G401 (cell line): Measurements from ENCODE around the gene MRPL33. TPM values are rescaled to one million over a fixed set of nuclear protein-coding genes. Genes with fewer than 3 reads are reported as not detected.
A peak's percentile ranks its signal among the peaks of the same experiment; 100 is the strongest.

ENCODE experiments used
- DNase-seq: peaks from one replicate; pipeline ENCODE4 v3.0.0-alpha.2; 2015; ENCODE audit warnings: low spot score
- in situ Hi-C: cut with HindIII; loops from 2 replicates; pipeline ENCODE4 v1.10.0; 2016; ENCODE audit warnings: low sequenced_read_pairs, mixed read lengths
- total RNA-seq: library from RNA; depleted of rRNA; stranded (reverse); fragments of >200 nt; shearing (Covaris generic); gene quantifications from 2 replicates; pipeline ENCODE4 v1.2.3, GENCODE V29; 2014

The MRPL33 gene
- total RNA-seq, 1 experiment from 2014 or later: 139 TPM

DNA sequence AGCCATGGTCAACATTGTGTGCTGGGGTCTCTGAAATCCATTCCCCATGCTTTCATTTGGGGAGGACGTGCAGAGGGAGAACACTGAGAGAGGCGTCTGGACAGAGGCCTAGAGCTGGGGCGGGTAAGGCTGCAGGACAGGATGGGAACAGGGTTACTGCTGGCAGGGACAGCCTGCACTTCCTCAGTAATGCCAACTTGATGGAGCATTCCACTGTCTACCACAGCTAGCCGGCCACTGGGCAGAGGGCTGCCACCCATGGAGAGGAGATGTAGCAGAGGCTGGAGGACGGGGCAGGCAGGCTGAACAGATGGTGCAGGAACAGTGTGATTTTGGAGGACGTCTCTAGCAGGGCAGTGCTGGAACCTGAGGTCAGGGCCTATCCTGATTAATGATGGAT lies 29.3 kb downstream of the MRPL33 start:
- in situ Hi-C loops: no loop called here
- peak; percentile 94 for DNase-seq

- DNase-seq: no peak
- in situ Hi-C loops: no loop called here
Measured at GRCh38 chr2:27802547-27802946, 31.0 kb downstream of the MRPL33 start.

- DNase-seq: no peak
- in situ Hi-C loops: no loop called here
Measured at GRCh38 chr2:27803046-27803445, 31.5 kb downstream of the MRPL33 start.

GRCh38 chr2:27804146-27804545 lies 32.6 kb downstream of the MRPL33 start:
- in situ Hi-C loops: no loop called here
- no peak for DNase-seq

DNA sequence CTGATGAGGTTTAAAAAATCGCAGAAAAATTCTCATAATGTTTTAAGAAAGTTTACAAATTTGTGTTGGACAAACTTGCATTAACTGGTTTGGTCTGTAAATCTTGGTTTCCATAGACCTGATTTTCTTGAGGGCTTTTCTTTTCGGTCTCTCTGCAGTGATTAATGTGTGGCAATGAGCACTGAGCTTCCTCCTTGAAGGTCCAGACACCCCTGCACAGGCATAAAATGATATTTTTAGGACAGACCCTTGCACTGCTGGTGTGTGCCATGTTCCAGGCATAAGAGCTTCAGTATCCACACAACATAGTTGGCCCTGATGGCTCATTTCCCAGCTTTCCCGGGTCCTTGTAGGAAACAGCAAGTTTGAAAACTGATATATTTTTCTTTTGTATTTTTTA lies 33.7 kb downstream of the MRPL33 start:
- in situ Hi-C loops: no loop called here
- no peak for DNase-seq

- in situ Hi-C loops: no loop called here
- no peak for DNase-seq
Measured at GRCh38 chr2:27806311-27807059, 35.0 kb downstream of the MRPL33 start.

- peak; percentile 17 for DNase-seq
- in situ Hi-C loops: no loop called here
Measured at GRCh38 chr2:27807476-27807875, 36.0 kb downstream of the MRPL33 start.

DNA sequence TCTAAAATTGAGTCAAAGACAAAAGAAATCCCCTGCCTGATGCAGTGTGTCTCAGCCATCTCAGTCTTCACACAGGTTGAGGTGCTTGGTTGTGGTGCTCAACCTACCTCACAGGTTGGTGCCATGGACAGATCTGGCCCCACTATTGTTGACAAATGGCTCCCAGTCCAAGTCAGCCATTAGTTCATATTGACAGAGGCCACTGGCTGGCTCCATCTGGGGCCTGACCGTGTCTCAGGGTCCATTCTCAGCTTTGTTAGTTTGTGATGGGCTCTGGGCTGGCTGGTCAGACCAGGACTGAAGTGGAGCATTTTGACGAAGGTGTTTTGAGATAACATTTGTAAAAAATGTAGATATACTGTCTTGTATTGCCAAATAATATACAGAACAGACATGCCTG lies 36.9 kb downstream of the MRPL33 start:
- in situ Hi-C loops: no loop called here
- DNase-seq: no peak

- DNase-seq: no peak
- in situ Hi-C loops: no loop called here
Measured at GRCh38 chr2:27808984-27809383, 37.5 kb downstream of the MRPL33 start.

DNA sequence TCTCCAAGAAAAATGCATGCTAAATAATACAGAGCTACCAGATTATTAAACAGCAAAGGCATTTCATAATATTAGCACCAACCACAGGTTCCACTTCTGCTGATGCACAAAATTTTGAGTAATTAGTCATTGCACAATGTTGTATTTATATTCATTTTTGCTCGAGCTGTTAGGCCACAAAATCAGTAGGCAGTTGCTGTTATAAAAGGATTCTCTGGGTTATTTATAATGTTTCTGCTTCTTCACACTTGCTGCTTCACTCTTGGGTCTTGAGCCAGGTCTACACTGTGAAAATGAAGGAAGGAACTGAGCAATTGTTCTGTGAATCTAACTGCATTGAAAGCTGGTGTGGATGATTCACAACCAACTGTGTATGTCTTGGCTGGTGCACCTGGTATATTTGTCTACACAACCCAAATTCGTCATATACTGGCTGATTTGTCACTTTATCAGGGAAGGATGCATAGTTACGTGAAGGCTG lies 38.3 kb downstream of the MRPL33 start:
- in situ Hi-C loops: no loop called here

GRCh38 chr2:27810455-27810854 lies 38.9 kb downstream of the MRPL33 start:
- in situ Hi-C loops: no loop called here
- DNase-seq: no peak

More for the DNA sequence above, 38.3 kb downstream of the MRPL33 start:
- no peak for DNase-seq

- in situ Hi-C loops: no loop called here
- no peak for DNase-seq
Measured at GRCh38 chr2:27811768-27812167, 40.2 kb downstream of the MRPL33 start.

DNA sequence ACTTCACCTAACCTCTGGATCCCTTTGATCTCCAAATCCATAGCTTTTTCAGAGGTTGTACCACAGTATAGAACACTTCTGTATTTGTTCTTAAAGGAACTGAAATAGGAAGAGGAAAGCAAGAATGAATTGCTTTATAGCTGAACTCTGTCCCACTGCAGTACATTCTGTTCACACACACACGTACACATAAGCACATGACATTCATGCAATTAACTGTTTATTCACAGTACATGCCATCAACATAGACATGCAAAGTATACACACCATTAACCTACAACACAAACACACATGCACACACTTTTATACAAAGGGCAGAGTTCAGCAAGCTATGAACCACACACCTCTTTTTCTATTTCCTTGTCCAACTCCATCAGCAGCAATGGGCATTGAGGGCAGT lies 43.2 kb downstream of the MRPL33 start:
- in situ Hi-C loops: no loop called here

GRCh38 chr2:27815860-27816438 lies 44.4 kb downstream of the MRPL33 start:
- no peak for DNase-seq
- in situ Hi-C loops: no loop called here

More for the DNA sequence above, 43.2 kb downstream of the MRPL33 start:
- DNase-seq: no peak

DNA sequence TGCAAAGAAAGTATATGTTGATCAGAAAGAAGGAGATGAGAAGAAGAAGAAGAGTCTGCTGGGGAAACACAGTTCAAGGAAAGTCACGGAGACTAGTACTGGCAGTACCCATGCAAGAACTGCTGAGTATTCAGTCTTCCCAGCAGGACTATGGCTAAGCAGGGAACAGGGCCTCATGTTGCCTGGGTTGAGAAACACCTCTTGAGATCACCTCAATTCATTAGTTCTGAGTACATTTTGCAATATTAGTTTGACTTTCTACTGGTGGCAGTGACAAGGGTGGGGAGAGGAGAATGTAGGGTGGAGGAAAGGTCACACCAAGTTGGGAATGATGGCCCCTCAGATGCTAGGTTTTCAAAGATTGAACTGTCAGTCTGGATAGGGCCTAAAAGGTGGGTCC lies 50.5 kb downstream of the MRPL33 start:
- in situ Hi-C loops: no loop called here
- no peak for DNase-seq

DNA sequence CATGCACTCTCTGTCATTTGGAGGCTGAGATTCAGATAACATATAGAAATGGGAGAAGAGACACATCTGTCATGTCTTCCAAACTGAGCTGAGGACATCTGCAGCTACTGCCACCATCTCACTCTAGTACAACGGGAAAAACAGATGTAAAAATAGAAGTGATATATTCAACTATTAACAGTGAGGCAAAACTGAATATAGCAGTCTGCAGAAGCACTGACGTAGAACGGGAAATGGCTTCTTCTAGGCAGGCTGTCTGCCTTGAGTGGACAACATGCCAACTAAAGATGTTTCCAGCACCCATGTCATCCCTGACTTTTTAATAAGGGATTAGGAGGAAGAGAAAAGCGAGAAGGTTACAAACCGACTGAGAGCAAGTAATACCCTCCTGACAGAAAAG lies 51.6 kb downstream of the MRPL33 start:
- in situ Hi-C loops: no loop called here
- DNase-seq: no peak

DNA sequence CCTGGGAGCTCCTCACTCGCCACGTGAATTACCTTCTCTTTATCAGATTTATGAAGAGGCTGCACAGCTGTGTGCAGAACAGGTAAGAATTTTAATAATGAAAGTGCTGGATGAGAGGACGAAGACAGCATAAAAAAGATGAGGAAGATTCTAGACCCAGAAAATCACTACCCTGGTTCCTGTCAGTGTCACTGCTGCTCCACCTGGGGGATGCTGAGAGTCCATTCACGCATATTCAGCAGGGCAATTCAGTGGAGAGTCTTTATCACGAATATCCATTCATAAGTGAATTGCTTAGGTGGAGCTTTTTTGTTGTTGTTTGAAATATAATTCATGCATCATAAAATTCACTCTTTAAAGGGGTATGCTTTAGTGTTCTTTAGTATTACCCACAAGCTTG lies 52.0 kb downstream of the MRPL33 start:
- in situ Hi-C loops: no loop called here
- DNase-seq: no peak

DNA sequence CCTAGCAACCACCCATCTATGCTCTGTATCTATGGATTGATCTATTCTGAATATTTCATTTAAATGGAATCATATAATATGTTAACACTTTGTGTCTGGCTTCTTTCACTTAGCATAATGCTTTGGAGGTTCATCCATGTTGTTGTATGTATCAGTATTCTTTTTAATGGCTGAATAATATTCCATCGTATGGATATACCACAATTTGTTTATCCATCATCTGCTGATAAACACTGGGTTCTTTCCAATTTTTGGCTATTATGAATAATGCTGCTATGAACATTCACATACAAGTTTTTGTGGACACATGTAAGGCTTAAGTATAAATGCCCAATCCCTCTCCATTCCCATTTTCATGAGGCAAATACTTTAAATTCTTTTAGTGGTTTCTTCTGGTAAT lies 52.9 kb downstream of the MRPL33 start:
- in situ Hi-C loops: no loop called here
- no peak for DNase-seq

- no peak for DNase-seq
- in situ Hi-C loops: no loop called here
Measured at GRCh38 chr2:27828305-27828704, 56.8 kb downstream of the MRPL33 start.
